Ascending aorta (tissue), 2 donors: Measurements from ENCODE around the gene CACNB3. TPM values are rescaled to one million over a fixed set of nuclear protein-coding genes. Genes with fewer than 3 reads are reported as not detected.

Source experiments
- DNase-seq, 2 donors: peaks; one replicate each; pipeline ENCODE4 v3.0.0-alpha.2; 2019; ENCODE audit warnings: low spot score in 2 of 2
- H3K27ac ChIP-seq, 2 donors: fragments of 200-600 bp; sonication (generic); one replicate each; pipeline ENCODE4 v1.5.1; 2016 to 2017; ENCODE audit warnings: mild to moderate bottlenecking in 1 of 2
- H3K27me3 ChIP-seq: fragments of 200-600 bp; sonication (generic); one replicate; pipeline ENCODE4 v1.5.1; 2017
- H3K36me3 ChIP-seq, 2 donors: fragments of 200-600 bp; sonication (generic); one replicate each; pipeline ENCODE4 v1.5.1; 2016
- H3K4me1 ChIP-seq, 2 donors: fragments of 200-600 bp; sonication (generic); one replicate each; pipeline ENCODE4 v1.5.1; 2016 to 2017; ENCODE audit warnings: mild to moderate bottlenecking in 1 of 2
- H3K4me3 ChIP-seq, 2 donors: fragments of 200-600 bp; sonication (generic); one replicate each; pipeline ENCODE4 v1.5.1; 2016 to 2017; ENCODE audit warnings: mild to moderate bottlenecking in 1 of 2
- H3K9me3 ChIP-seq, 2 donors: fragments of 200-600 bp; sonication (generic); one replicate each; pipeline ENCODE4 v1.5.1; 2016
- CTCF ChIP-seq, 3 experiments: fragments of 200-600 bp in 2 of 3; fragments of 450-650 bp in 1 of 3; sonication (generic) in 2 of 3; IDR thresholded peaks; one replicate each; pipeline ENCODE4 v1.5.1; 2016 to 2019; ENCODE audit warnings: antibody characterized with exemption in 3 of 3, mild to moderate bottlenecking in 1 of 3, moderate library complexity in 1 of 3
- intact Hi-C: fragments of 100-400 bp; cut with DNase I; formaldehyde crosslinking; loops from one replicate; pipeline ENCODE4 v1.15.1; 2023
- total RNA-seq: library from RNA; depleted of rRNA; stranded (reverse); fragments of >200 nt; gene quantifications from one replicate; pipeline ENCODE4 v1.1.0, GENCODE V29; 2016

Gene CACNB3
- total RNA-seq, 1 donor from 2014 or later: 54.5 TPM

DNA sequence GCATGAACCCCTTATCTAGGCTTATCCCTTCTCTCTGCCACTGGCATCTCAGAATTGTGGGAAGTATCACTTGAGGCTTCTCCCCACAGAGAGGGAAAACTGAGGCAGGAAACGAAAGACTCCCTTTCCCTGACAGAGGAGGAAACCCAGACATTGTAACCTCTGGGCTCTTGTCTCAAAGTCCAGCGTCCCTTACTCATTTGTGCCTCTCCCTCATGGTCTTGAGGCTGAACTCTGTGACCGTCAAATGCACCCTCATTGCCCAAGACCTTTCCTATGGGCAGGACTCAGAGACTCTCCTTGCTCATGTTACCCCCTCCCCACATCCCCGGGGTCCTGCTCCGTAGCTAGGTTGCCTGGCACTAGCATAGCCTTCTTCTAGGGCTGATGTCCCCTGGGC lies 3.8 kb downstream of the CACNB3 start:
- no peak for TF ChIP-seq CTCF (IDR thresholded peaks at IDR 0.05)
- Histone ChIP-seq H3K9me3 (no peaks in the 10 kb centered on the region), H3K27ac (no peak overlapping the region), H3K27me3 (no peaks in the 10 kb centered on the region), H3K4me1 (peaks cover 3 to 14% of the 10 kb centered on the region in 2 donors), H3K36me3 (peaks cover 2 to 24% of the 10 kb centered on the region in 2 donors), H3K4me3 (no peak overlapping the region)
- no peak for DNase-seq
- intact Hi-C loops: no loop called here

DNA sequence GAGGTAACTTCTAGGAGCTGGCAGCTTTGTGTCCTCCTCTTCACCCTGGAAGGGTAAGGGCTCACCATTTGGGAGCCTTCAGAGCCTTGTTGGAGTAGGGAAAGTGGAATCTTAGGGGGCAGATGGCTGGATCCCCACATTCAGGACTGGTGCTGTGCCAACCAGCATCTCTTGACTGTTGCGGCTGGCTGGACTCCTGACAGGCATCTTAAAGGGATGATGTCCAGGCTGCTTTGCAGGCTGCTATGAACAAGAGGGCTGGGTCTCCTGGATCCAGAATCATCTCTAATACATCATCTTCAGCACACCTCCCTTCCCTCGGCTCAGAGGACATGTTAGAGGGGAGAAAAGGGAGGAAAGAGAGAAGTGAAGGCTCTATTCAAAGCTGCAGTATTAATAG lies 4.4 kb downstream of the CACNB3 start:
- intact Hi-C loops: no loop called here

GRCh38 chr12:48823281-48823680 lies 5.0 kb downstream of the CACNB3 start:
- intact Hi-C loops: no loop called here
- peaks cover 0 to 7% of the 10 kb centered on the region in 2 donors for H3K4me1 ChIP-seq
- H3K27me3 ChIP-seq: no peaks in the 10 kb centered on the region
- no peak overlapping the region for H3K27ac ChIP-seq
- no peak overlapping the region for H3K4me3 ChIP-seq
- TF ChIP-seq CTCF (IDR thresholded peaks at IDR 0.05): no peak
- peaks cover 13 to 35% of the 10 kb centered on the region in 2 donors for H3K36me3 ChIP-seq
- DNase-seq: no peak
- H3K9me3 ChIP-seq: no peaks in the 10 kb centered on the region

More for the DNA sequence above, 4.4 kb downstream of the CACNB3 start:
- peaks cover 0 to 11% of the 10 kb centered on the region in 2 donors for H3K4me1 ChIP-seq
- no peak overlapping the region for H3K4me3 ChIP-seq
- H3K27me3 ChIP-seq: no peaks in the 10 kb centered on the region
- peaks cover 8 to 30% of the 10 kb centered on the region in 2 donors for H3K36me3 ChIP-seq
- DNase-seq: no peak
- H3K27ac ChIP-seq: no peak overlapping the region
- H3K9me3 ChIP-seq: no peaks in the 10 kb centered on the region
- no peak for TF ChIP-seq CTCF (IDR thresholded peaks at IDR 0.05)

GRCh38 chr12:48824112-48824511 lies 5.8 kb downstream of the CACNB3 start:
- peaks cover 0 to 5% of the 10 kb centered on the region in 2 donors for H3K4me1 ChIP-seq

DNA sequence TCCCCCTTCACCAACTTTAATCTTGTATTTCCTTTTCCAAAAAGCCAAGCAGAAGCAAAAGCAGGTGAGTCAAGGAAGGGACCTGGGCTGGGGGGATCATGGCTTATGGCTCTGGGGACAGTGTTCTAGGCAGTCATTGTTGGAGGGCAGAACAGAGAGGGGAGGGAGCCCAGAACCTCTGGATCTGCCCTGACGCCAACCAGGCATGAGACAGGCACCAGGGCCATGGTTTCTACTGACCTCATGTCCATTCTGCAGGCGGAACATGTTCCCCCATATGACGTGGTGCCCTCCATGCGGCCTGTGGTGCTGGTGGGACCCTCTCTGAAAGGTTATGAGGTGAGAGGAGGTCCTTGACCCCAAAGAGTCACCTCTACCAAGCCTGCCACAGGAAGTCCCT lies 6.6 kb downstream of the CACNB3 start:
- no peaks in the 10 kb centered on the region for H3K27me3 ChIP-seq
- H3K9me3 ChIP-seq: no peaks in the 10 kb centered on the region
- intact Hi-C loops: no loop called here
- DNase-seq: no peak
- H3K27ac ChIP-seq: no peak overlapping the region
- H3K4me1 ChIP-seq: no peaks in the 10 kb centered on the region
- TF ChIP-seq CTCF (IDR thresholded peaks at IDR 0.05): no peak
- peaks cover 23 to 48% of the 10 kb centered on the region in 2 donors for H3K36me3 ChIP-seq
- no peak overlapping the region for H3K4me3 ChIP-seq

More at GRCh38 chr12:48824112-48824511, 5.8 kb downstream of the CACNB3 start:
- TF ChIP-seq CTCF (IDR thresholded peaks at IDR 0.05): no peak
- Histone ChIP-seq H3K9me3 (no peaks in the 10 kb centered on the region), H3K4me3 (no peak overlapping the region), H3K27me3 (no peaks in the 10 kb centered on the region), H3K36me3 (peaks cover 15 to 41% of the 10 kb centered on the region in 2 donors), H3K27ac (no peak overlapping the region)
- DNase-seq: no peak
- intact Hi-C loops: no loop called here
